OCI-LY7 (cell line): Measurements from ENCODE around the gene PRR3. TPM values are rescaled to one million over a fixed set of nuclear protein-coding genes. Genes with fewer than 3 reads are reported as not detected.

ENCODE experiments used
- BruUV-seq: library from RNA; stranded (reverse); fragments of 400-500 nt; replicated peaks from 2 replicates; lab custom pipeline; 2021; lab: Mats Ljungman, UMichigan
- CTCF ChIA-PET: fragments of 300-600 bp; sonication (Branson Sonifier 250); formaldehyde crosslinking; loops from one replicate; lab custom pipeline; 2022; ENCODE audit warnings: antibody characterized with exemption; ENCODE audit not compliant: unreplicated experiment; lab: Charles Lee
- POLR2A ChIA-PET: fragments of 300-600 bp; sonication (Branson Sonifier 250); formaldehyde crosslinking; loops from one replicate; lab custom pipeline; 2022; ENCODE audit warnings: antibody characterized with exemption; lab: Charles Lee
- DNase-seq: peaks from one replicate; pipeline ENCODE4 v3.0.0-alpha.2; 2015; ENCODE audit warnings: low spot score
- H2AFZ ChIP-seq: fragments of 200-600 bp; sonication (generic), shearing (Covaris generic); 2 replicates; pipeline ENCODE4 v1.6.1; 2014; ENCODE audit warnings: mild to moderate bottlenecking, antibody characterized with exemption, low read length, moderate library complexity
- H3K27ac ChIP-seq: fragments of 200-600 bp; sonication (generic); 2 replicates; pipeline ENCODE4 v1.5.1; 2014; ENCODE audit warnings: mixed run types, low read depth, mild to moderate bottlenecking, moderate library complexity, low read length, inconsistent platforms; ENCODE audit not compliant: poor library complexity, severe bottlenecking
- H3K36me3 ChIP-seq: fragments of 200-600 bp; sonication (generic); 2 replicates; pipeline ENCODE4 v1.6.1; 2014; ENCODE audit warnings: mild to moderate bottlenecking, antibody characterized with exemption, low read length, moderate library complexity, mixed read lengths; ENCODE audit not compliant: insufficient read depth
- H3K4me1 ChIP-seq: fragments of 200-600 bp; sonication (generic); 2 replicates; pipeline ENCODE4 v1.5.1; 2014; ENCODE audit warnings: mild to moderate bottlenecking, low read length; ENCODE audit not compliant: insufficient read depth, poor library complexity, severe bottlenecking
- H3K4me2 ChIP-seq: fragments of 200-600 bp; sonication (generic); 2 replicates; pipeline ENCODE4 v1.6.1; 2014; ENCODE audit warnings: mild to moderate bottlenecking, low read length
- H3K4me3 ChIP-seq: fragments of 200-600 bp; sonication (generic); 2 replicates; pipeline ENCODE4 v1.5.1; 2014; ENCODE audit warnings: mild to moderate bottlenecking, low read depth, low read length; ENCODE audit not compliant: poor library complexity, severe bottlenecking
- H3K79me2 ChIP-seq: fragments of 200-600 bp; sonication (generic); 2 replicates; pipeline ENCODE4 v1.6.1; 2016; ENCODE audit warnings: low read depth, mild to moderate bottlenecking, low read length, moderate library complexity, mixed read lengths; ENCODE audit not compliant: insufficient read depth
- H3K9me2 ChIP-seq: fragments of 200-600 bp; sonication (generic); 2 replicates; pipeline ENCODE4 v1.6.1; 2016; ENCODE audit warnings: mild to moderate bottlenecking, low read length, mixed read lengths; ENCODE audit not compliant: insufficient read depth
- H3K9me3 ChIP-seq: fragments of 200-600 bp; sonication (generic); 2 replicates; pipeline ENCODE4 v1.6.1; 2014; ENCODE audit warnings: mild to moderate bottlenecking, mixed run types, low read length, mixed read lengths
- H4K20me1 ChIP-seq: fragments of 200-600 bp; sonication (generic); 2 replicates; pipeline ENCODE4 v1.6.1; 2014; ENCODE audit warnings: mild to moderate bottlenecking, antibody characterized with exemption, low read length, moderate library complexity, mixed read lengths; ENCODE audit not compliant: insufficient read depth
- CTCF ChIP-seq: fragments of 200-600 bp; sonication (generic); conservative IDR thresholded peaks from 2 replicates; pipeline ENCODE4 v1.5.1; 2014; ENCODE audit warnings: mild to moderate bottlenecking, antibody characterized with exemption, low read length, moderate library complexity, mixed read lengths
- EZH2phosphoT487 ChIP-seq: fragments of 200-600 bp; sonication (generic); IDR thresholded peaks from 2 replicates; pipeline ENCODE4 v1.6.1; 2018; ENCODE audit warnings: low read depth, borderline replicate concordance, mild to moderate bottlenecking, mixed run types, antibody characterized with exemption, low read length, moderate library complexity, mixed read lengths
- intact Hi-C: fragments of 100-400 bp; cut with micrococcal nuclease; formaldehyde crosslinking; loops from one replicate; pipeline ENCODE4 v1.10.0; 2022; ENCODE audit not compliant: unreplicated experiment
- total RNA-seq, 2 experiments: library from RNA; depleted of rRNA in 1 of 2; stranded (reverse); fragments of >200 nt in 1 of 2; shearing (Covaris generic) in 1 of 2; gene quantifications; 2 replicates each; pipeline ENCODE4 v1.2.3, GENCODE V29; 2014 to 2022

The PRR3 gene
- total RNA-seq, 2 experiments from 2014 or later = 25.2 to 34.9 TPM

- ChIA-PET CTCF (no interaction called here), POLR2A (interaction anchor here (0.6 kb wide), 1 partner anchor 91 kb away, joined by 6 read pairs; no protein-coding TSS in a partner anchor)
- intact Hi-C loops = no loop called here
- Histone ChIP-seq H3K79me2 (peaks cover 23% of the 10 kb centered on the region), H4K20me1 (peaks cover 11% of the 10 kb centered on the region), H3K36me3 (peaks cover 57% of the 10 kb centered on the region), H2AFZ (no peak overlapping the region), H3K27ac (no peak overlapping the region), H3K4me3 (no peak overlapping the region), H3K9me2 (no peaks in the 10 kb centered on the region), H3K4me1 (peaks cover 10% of the 10 kb centered on the region), H3K4me2 (no peak overlapping the region), H3K9me3 (no peaks in the 10 kb centered on the region)
- TF ChIP-seq EZH2phosphoT487 (no peak), CTCF (no peak)
- DNase-seq = no peak
- no TSS peak for BruUV-seq
Measured at GRCh38 chr6:30562470-30563425, 5.7 kb downstream of the PRR3 start.

DNA sequence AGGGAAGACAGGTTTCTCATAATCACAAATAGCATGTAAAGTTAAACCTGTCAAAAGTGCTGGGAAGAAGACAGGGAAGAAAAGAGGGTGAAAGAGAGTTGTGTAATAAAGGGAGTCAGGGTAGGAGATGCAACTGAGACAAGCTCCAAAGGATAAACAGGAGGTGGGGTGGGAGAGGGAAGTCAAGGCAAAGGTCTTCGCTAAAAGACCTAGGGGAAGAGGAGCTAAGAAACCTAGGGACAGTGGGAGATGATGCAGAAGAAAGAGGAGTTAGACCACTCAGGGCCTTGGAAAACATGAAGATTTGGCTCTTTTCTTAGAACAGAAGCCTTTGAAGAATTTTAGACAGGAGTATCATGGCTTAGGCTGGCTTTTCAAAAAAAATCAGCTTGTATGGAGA, 7.0 kb downstream of the PRR3 start:
- Histone ChIP-seq H3K4me1 (no peaks in the 10 kb centered on the region), H2AFZ (no peak overlapping the region), H3K4me3 (no peak overlapping the region), H3K27ac (no peak overlapping the region), H4K20me1 (no peaks in the 10 kb centered on the region), H3K36me3 (peaks cover 49% of the 10 kb centered on the region), H3K4me2 (no peak overlapping the region), H3K79me2 (peaks cover 9% of the 10 kb centered on the region), H3K9me2 (no peaks in the 10 kb centered on the region), H3K9me3 (no peaks in the 10 kb centered on the region)
- DNase-seq = no peak
- no TSS peak for BruUV-seq
- TF ChIP-seq CTCF = no peak
- no peak for TF ChIP-seq EZH2phosphoT487
- intact Hi-C loops = no loop called here
- ChIA-PET POLR2A (interaction anchor here (0.7 kb wide), 1 partner anchor 256 kb away, joined by 4 read pairs; no protein-coding TSS in a partner anchor), CTCF (no interaction called here)
